ENCODE measurements around the gene NOL3.

The NOL3 gene

GRCh38 chr16:67197704-67198103 lies 27.4 kb downstream of the NOL3 start:
- in situ Hi-C loops (cut with MboI; ENCODE audit: low sequenced_read_pairs, unreplicated experiment), result no loop called here
- TF ChIP-seq, protein P1, sequence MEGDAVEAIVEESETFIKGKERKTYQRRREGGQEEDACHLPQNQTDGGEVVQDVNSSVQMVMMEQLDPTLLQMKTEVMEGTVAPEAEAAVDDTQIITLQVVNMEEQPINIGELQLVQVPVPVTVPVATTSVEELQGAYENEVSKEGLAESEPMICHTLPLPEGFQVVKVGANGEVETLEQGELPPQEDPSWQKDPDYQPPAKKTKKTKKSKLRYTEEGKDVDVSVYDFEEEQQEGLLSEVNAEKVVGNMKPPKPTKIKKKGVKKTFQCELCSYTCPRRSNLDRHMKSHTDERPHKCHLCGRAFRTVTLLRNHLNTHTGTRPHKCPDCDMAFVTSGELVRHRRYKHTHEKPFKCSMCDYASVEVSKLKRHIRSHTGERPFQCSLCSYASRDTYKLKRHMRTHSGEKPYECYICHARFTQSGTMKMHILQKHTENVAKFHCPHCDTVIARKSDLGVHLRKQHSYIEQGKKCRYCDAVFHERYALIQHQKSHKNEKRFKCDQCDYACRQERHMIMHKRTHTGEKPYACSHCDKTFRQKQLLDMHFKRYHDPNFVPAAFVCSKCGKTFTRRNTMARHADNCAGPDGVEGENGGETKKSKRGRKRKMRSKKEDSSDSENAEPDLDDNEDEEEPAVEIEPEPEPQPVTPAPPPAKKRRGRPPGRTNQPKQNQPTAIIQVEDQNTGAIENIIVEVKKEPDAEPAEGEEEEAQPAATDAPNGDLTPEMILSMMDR (IDR thresholded peaks at IDR 0.05; ENCODE audit: borderline replicate concordance, control extremely low read depth, extremely low read depth, insufficient read depth, missing control alignments), result no peak

DNA sequence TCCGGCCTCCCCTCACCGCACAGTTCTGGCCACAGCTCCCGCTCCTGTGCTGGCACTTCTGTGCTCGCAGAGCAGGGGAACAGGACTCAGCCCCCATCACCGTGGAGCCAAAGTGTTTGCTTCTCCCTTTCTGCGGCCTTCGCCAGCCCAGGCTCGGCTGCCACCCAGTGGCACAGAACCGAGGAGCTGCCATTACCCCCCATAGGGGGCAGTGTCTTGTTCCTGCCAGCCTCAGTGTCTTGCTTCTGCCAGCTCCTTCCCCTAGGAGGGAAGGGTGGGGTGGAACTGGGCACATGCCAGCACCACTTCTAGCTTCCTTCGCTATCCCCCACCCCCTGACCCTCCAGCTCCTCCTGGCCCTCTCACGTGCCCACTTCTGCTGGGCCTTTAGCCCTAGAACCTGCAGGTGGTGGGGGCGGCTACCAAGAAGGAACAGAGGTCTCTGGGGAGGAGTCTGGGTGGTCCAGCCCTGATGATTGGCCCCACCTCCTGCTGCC lies 27.9 kb downstream of the NOL3 start:
- in situ Hi-C loops (cut with MboI; ENCODE audit: low sequenced_read_pairs, unreplicated experiment), result no loop called here
- TF ChIP-seq, protein P1 (IDR thresholded peaks at IDR 0.05; ENCODE audit: borderline replicate concordance, control extremely low read depth, extremely low read depth, insufficient read depth, missing control alignments), result peak; percentile 36
- peak; percentile 56 for DNase-seq (ENCODE audit: low spot score)

More at GRCh38 chr16:67197704-67198103, 27.4 kb downstream of the NOL3 start:
- peak; percentile 24 for DNase-seq (ENCODE audit: low spot score)

DNA sequence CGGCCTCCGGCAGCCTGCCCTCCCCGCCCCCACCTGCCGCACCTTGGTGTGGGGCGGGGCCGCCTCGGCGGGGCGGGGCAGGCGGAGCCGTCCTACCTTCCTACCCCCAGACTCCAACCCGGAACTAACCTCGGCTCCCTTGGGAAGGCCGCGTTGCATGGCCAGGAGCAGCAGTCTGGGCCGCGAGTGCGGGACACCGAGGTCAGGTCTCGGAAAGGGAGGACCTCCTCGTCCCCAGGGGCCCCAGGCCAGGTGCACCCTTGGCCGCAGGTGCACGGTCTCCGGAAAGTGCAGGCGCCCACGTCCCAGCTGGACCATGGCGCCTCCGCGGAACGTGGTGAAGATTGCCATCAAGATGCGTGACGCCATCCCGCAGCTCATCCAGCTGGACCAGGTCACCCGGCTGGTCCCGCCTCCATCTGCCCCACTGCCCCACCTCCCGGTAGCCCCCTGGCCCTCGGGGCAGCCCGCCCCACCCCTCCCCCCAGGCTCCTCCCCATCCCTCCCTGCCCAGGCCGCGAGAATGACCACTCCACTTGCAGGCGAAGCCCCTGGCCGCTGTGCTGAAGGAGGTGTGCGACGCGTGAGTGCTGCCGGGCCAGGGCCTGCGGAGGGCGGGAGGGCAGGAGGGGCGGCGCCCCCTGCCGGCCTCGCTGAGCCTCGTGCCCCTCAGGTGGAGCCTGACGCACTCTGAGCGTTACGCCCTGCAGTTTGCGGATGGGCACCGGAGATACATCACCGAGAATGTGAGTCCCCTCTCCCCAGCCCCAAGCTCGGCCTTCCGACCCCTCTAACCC lies 28.9 kb downstream of the NOL3 start, which contains the start of gene ELMO3:
ELMO3 (plus strand) TSS at position 121 of the 797 bp plus-strand sequence; CDS start at position 317, 196 bp downstream.
- peak; percentile 36 for DNase-seq (ENCODE audit: low spot score)
- TF ChIP-seq, protein P1 (IDR thresholded peaks at IDR 0.05; ENCODE audit: borderline replicate concordance, control extremely low read depth, extremely low read depth, insufficient read depth, missing control alignments), result no peak
- in situ Hi-C loops (cut with MboI; ENCODE audit: low sequenced_read_pairs, unreplicated experiment), result no loop called here

- in situ Hi-C loops (cut with MboI; ENCODE audit: low sequenced_read_pairs, unreplicated experiment), result no loop called here
- DNase-seq (ENCODE audit: low spot score), result peak; percentile 22
- TF ChIP-seq, protein P1 (IDR thresholded peaks at IDR 0.05; ENCODE audit: borderline replicate concordance, control extremely low read depth, extremely low read depth, insufficient read depth, missing control alignments), result no peak
Observed at GRCh38 chr16:67199808-67200198, 29.5 kb downstream of the NOL3 start.

GRCh38 chr16:67200491-67200890 lies 30.2 kb downstream of the NOL3 start:
- TF ChIP-seq, protein P1 (IDR thresholded peaks at IDR 0.05; ENCODE audit: borderline replicate concordance, control extremely low read depth, extremely low read depth, insufficient read depth, missing control alignments), result no peak
- in situ Hi-C loops (cut with MboI; ENCODE audit: low sequenced_read_pairs, unreplicated experiment), result no loop called here
- no peak for DNase-seq (ENCODE audit: low spot score)

DNA sequence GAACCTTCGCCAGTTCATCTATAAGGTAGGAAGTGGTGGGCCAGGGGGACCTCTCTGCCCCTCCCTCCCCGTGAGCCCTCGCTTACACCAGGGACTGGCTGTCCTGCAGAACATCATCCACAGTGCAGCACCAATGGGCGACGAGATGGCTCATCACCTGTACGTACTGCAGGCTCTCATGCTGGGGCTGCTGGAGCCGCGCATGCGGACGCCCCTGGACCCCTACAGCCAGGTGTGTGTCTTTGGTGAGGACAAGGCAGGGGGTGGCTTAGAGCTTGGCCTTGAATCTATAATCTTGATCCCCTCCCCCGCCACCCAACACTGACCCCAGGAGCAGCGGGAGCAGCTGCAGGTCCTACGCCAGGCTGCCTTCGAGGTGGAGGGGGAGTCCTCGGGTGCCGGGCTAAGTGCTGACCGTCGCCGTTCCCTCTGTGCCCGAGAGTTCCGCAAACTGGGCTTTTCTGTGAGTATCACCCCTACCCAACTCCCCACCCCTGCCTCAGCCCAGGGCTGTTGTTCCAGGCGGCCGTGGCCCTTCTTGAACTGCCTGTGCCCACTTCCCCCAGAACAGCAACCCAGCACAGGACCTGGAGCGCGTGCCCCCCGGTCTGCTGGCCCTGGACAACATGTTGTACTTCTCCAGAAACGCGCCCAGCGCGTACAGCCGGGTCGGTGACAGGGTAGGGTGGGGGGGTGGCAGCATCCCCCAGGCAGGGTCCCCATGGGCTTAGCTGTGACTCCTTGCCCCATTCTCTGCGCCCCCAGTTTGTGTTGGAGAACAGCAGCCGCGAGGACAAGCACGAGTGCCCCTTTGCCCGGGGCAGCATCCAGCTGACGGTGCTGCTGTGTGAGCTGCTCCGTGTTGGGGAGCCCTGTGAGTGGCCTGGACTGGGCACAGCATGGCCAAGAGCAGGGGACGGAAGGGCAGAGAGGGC lies 31.3 kb downstream of the NOL3 start:
- TF ChIP-seq, protein P1 (IDR thresholded peaks at IDR 0.05; ENCODE audit: borderline replicate concordance, control extremely low read depth, extremely low read depth, insufficient read depth, missing control alignments), result no peak
- in situ Hi-C loops (cut with MboI; ENCODE audit: low sequenced_read_pairs, unreplicated experiment), result no loop called here
- peak; percentile 27 for DNase-seq (ENCODE audit: low spot score)
